Glutamatergic neuron (in vitro differentiated cells): ENCODE measurements around the gene ESRRA. TPM values are rescaled to one million over a fixed set of nuclear protein-coding genes. Genes with fewer than 3 reads are reported as not detected.

Experiments
- DNase-seq: peaks from one replicate; pipeline ENCODE4 v3.0.0; 2022
- H3K27ac Mint-ChIP-seq: one replicate; pipeline ENCODE4 v1.8.0; 2020; ENCODE audit warnings: mild to moderate bottlenecking, mixed read lengths, inconsistent platforms; ENCODE audit not compliant: unreplicated experiment
- H3K27me3 Mint-ChIP-seq: one replicate; pipeline ENCODE4 v1.8.0; 2020; ENCODE audit warnings: mild to moderate bottlenecking, moderate library complexity, mixed read lengths, inconsistent platforms; ENCODE audit not compliant: unreplicated experiment
- H3K36me3 Mint-ChIP-seq: one replicate; pipeline ENCODE4 v1.8.0; 2020; ENCODE audit warnings: mild to moderate bottlenecking, mixed read lengths, inconsistent platforms; ENCODE audit not compliant: unreplicated experiment
- H3K4me1 Mint-ChIP-seq: one replicate; pipeline ENCODE4 v1.8.0; 2020; ENCODE audit warnings: mild to moderate bottlenecking, low read depth, mixed read lengths, inconsistent platforms; ENCODE audit not compliant: unreplicated experiment
- H3K4me3 Mint-ChIP-seq: one replicate; pipeline ENCODE4 v1.8.0; 2020; ENCODE audit warnings: mild to moderate bottlenecking, mixed read lengths, inconsistent platforms; ENCODE audit not compliant: unreplicated experiment
- H3K9me3 Mint-ChIP-seq: one replicate; pipeline ENCODE4 v1.8.0; 2020; ENCODE audit warnings: mild to moderate bottlenecking, moderate library complexity, mixed read lengths, inconsistent platforms; ENCODE audit not compliant: unreplicated experiment
- CTCF ChIP-seq: fragments of 200-600 bp; sonication (generic); IDR thresholded peaks from one replicate; pipeline ENCODE4 v1.5.0; 2021; ENCODE audit not compliant: partially characterized antibody, unreplicated experiment
- microRNA-seq: library from miRNA; unstranded; fragments of <30 nt; microRNA quantifications from one replicate; pipeline ENCODE4, GENCODE V29; 2020; ENCODE audit not compliant: unreplicated experiment
- total RNA-seq: library from RNA; stranded (reverse); fragmentation: NEBNext Ultra II Directional; extraction: Animal tissue kit (Norgen Biotek cat#: 25700); gene quantifications from one replicate; pipeline ENCODE4 v1.2.1, GENCODE V29; 2021; ENCODE audit not compliant: unreplicated experiment

ESRRA gene
- total RNA-seq, 1 donor from 2014 or later, result 69.9 TPM

- Mint-ChIP-seq H3K9me3 (no peaks in the 10 kb centered on the region), H3K4me3 (no peak overlapping the region)
These were observed 57.0 kb downstream of the ESRRA start for GRCh38 chr11:64362339-64362738.

GRCh38 chr11:64364435-64364834 is 59.1 kb downstream of the ESRRA start:
- H3K36me3 Mint-ChIP-seq, result peaks cover 5% of the 10 kb centered on the region
- no peak overlapping the region for H3K27ac Mint-ChIP-seq
- DNase-seq, result no peak
- peaks cover 18% of the 10 kb centered on the region for H3K27me3 Mint-ChIP-seq
- H3K9me3 Mint-ChIP-seq, result peaks cover 1% of the 10 kb centered on the region
- H3K4me1 Mint-ChIP-seq, result peaks cover 2% of the 10 kb centered on the region
- TF ChIP-seq CTCF, result no peak
- H3K4me3 Mint-ChIP-seq, result no peak overlapping the region

More at GRCh38 chr11:64362339-64362738, 57.0 kb downstream of the ESRRA start:
- H3K4me1 Mint-ChIP-seq, result peaks cover 2% of the 10 kb centered on the region
- no peak for DNase-seq
- no peak for TF ChIP-seq CTCF
- peak overlapping the region; percentile 17 for H3K27ac Mint-ChIP-seq
- peaks cover 5% of the 10 kb centered on the region for H3K36me3 Mint-ChIP-seq
- H3K27me3 Mint-ChIP-seq, result peaks cover 9% of the 10 kb centered on the region

- peaks cover 15% of the 10 kb centered on the region for H3K27me3 Mint-ChIP-seq
- peaks cover 1% of the 10 kb centered on the region for H3K9me3 Mint-ChIP-seq
- no peak overlapping the region for H3K4me3 Mint-ChIP-seq
- DNase-seq, result no peak
- no peak for TF ChIP-seq CTCF
- no peaks in the 10 kb centered on the region for H3K4me1 Mint-ChIP-seq
- peaks cover 5% of the 10 kb centered on the region for H3K36me3 Mint-ChIP-seq
- no peak overlapping the region for H3K27ac Mint-ChIP-seq
These were observed 59.6 kb downstream of the ESRRA start for GRCh38 chr11:64364911-64365310.

Small RNAs within 50 kb of the gene (microRNA-seq; reads per million reads assigned to microRNA genes)
- 5.9 reads per million, percentile 35 among the genes with 10 or more reads in this experiment for gene MIR7155

Other genes starting within 250 kb of the ESRRA start
- gene MACROD1, start 139.4 kb upstream of the ESRRA start, total RNA-seq, result 12.7 TPM
- gene STIP1, start 119.4 kb upstream of the ESRRA start, total RNA-seq, result 160 TPM
- gene FERMT3, start 98.8 kb upstream of the ESRRA start, total RNA-seq, result 2.0 TPM
- 39.0 TPM for gene TRPT1, start 79.3 kb upstream of the ESRRA start, total RNA-seq
- 37.0 TPM for gene NUDT22, start 79.2 kb upstream of the ESRRA start, total RNA-seq
- 30.5 TPM for gene DNAJC4, start 75.0 kb upstream of the ESRRA start, total RNA-seq
- 12.3 TPM for gene VEGFB, start 70.9 kb upstream of the ESRRA start, total RNA-seq
- 31.4 TPM for gene FKBP2, start 64.4 kb upstream of the ESRRA start, total RNA-seq
- gene PPP1R14B, start 58.6 kb upstream of the ESRRA start, total RNA-seq, result 348 TPM
- 36.2 TPM for gene PLCB3, start 54.0 kb upstream of the ESRRA start, total RNA-seq
- gene BAD, start 20.9 kb upstream of the ESRRA start, total RNA-seq, result 47.0 TPM
- gene GPR137, start 19.7 kb upstream of the ESRRA start, total RNA-seq, result 52.5 TPM
- gene KCNK4, start 14.2 kb upstream of the ESRRA start, total RNA-seq, result 0.47 TPM
- gene CATSPERZ, start 5.2 kb upstream of the ESRRA start, total RNA-seq, result not detected
- 93.1 TPM for gene TRMT112, start 12.0 kb downstream of the ESRRA start, total RNA-seq
- gene PRDX5, start 12.6 kb downstream of the ESRRA start, total RNA-seq, result 418 TPM
- gene CCDC88B, start 34.7 kb downstream of the ESRRA start, total RNA-seq, result 83.6 TPM
- gene RPS6KA4, start 53.6 kb downstream of the ESRRA start, total RNA-seq, result 3.2 TPM